Activated CD4-positive, alpha-beta T cell treated with anti-CD3 and anti-CD28 coated beads, Interleukin-2, amount 50 U/mL, for 1 hour (primary cell): ENCODE data around the gene TMEM150A.
"Not testable (repeated sequence)": the region's sequence is repeated elsewhere in the genome, so short reads cannot be mapped to it uniquely, and the experiment has no call there.

ENCODE experiments used
- DNase-seq: peaks from one replicate; pipeline ENCODE4 v3.0.0-alpha.2; 2020

Gene TMEM150A

GRCh38 chr2:85592299-85592698, 10.2 kb downstream of the TMEM150A start:
- not testable (repeated sequence) for DNase-seq

GRCh38 chr2:85591563-85591962, 10.9 kb downstream of the TMEM150A start:
- no peak for DNase-seq

GRCh38 chr2:85590950-85591349, 11.5 kb downstream of the TMEM150A start:
- DNase-seq: no peak

GRCh38 chr2:85589982-85590791, 12.3 kb downstream of the TMEM150A start:
- DNase-seq: no peak

GRCh38 chr2:85589181-85589580, 13.3 kb downstream of the TMEM150A start:
- DNase-seq: no peak

- no peak for DNase-seq
These were observed 13.9 kb downstream of the TMEM150A start for GRCh38 chr2:85588645-85589044.

- DNase-seq: no peak
These were observed 14.3 kb downstream of the TMEM150A start for GRCh38 chr2:85588236-85588635.

GRCh38 chr2:85585781-85586105, 16.8 kb downstream of the TMEM150A start:
- DNase-seq: no peak

- DNase-seq: no peak
These were observed 17.4 kb downstream of the TMEM150A start for GRCh38 chr2:85584857-85585780.

- DNase-seq: no peak
These were observed 18.1 kb downstream of the TMEM150A start, which contains the start of gene VAMP5 for GRCh38 chr2:85584354-85584856. TSS of gene VAMP5 (plus strand) at chr2:85584431. CDS start at chr2:85584491, 60 bp downstream.

GRCh38 chr2:85583667-85584353, 18.7 kb downstream of the TMEM150A start:
- no peak for DNase-seq

GRCh38 chr2:85582492-85582891, 20.0 kb downstream of the TMEM150A start:
- DNase-seq: no peak

GRCh38 chr2:85580206-85580605, 22.3 kb downstream of the TMEM150A start:
- no peak for DNase-seq

- no peak for DNase-seq
These were observed 23.1 kb downstream of the TMEM150A start for GRCh38 chr2:85579266-85579935.

- DNase-seq: no peak
These were observed 24.0 kb downstream of the TMEM150A start for GRCh38 chr2:85578243-85579180.

GRCh38 chr2:85577386-85578242, 24.9 kb downstream of the TMEM150A start, which contains the start of gene VAMP8:
TSS of gene VAMP8 (plus strand) at chr2:85577586. CDS start at chr2:85577647, 61 bp downstream.
- peak; percentile 58 for DNase-seq

GRCh38 chr2:85577063-85577385, 25.5 kb downstream of the TMEM150A start:
- DNase-seq: no peak

GRCh38 chr2:85575739-85576138, 26.8 kb downstream of the TMEM150A start:
- no peak for DNase-seq

GRCh38 chr2:85566265-85566664, 36.2 kb downstream of the TMEM150A start:
- DNase-seq: no peak

GRCh38 chr2:85564144-85564563, 38.3 kb downstream of the TMEM150A start:
- no peak for DNase-seq
